Osteoblast (primary cell): Measurements from ENCODE around the gene RIC1. TPM values are rescaled to one million over a fixed set of nuclear protein-coding genes. Genes with fewer than 3 reads are reported as not detected.

Source experiments
- DNase-seq: peaks from one replicate; pipeline ENCODE4 v3.0.0; 2011; ENCODE audit warnings: low spot score, mixed read lengths; ENCODE audit not compliant: insufficient read length; ENCODE audit errors: missing footprints
- H2AFZ ChIP-seq: 2 replicates; pipeline ENCODE4 v1.6.0; 2011; ENCODE audit warnings: mild to moderate bottlenecking, low read length
- H3K27ac ChIP-seq: 2 replicates; pipeline ENCODE4 v1.5.1; 2011; ENCODE audit warnings: mild to moderate bottlenecking, low read depth, low read length, moderate library complexity
- H3K27me3 ChIP-seq: 2 replicates; pipeline ENCODE4 v1.6.0; 2012; ENCODE audit warnings: mild to moderate bottlenecking, control low read depth, inconsistent platforms, low read length, moderate library complexity; ENCODE audit not compliant: insufficient read depth
- H3K36me3 ChIP-seq: 2 replicates; pipeline ENCODE4 v1.5.1; 2011; ENCODE audit warnings: mild to moderate bottlenecking, low read length, control low read depth, moderate library complexity; ENCODE audit not compliant: insufficient read depth
- H3K4me1 ChIP-seq: 2 replicates; pipeline ENCODE4 v1.5.1; 2011; ENCODE audit warnings: mild to moderate bottlenecking, low read length, control low read depth, moderate library complexity; ENCODE audit not compliant: insufficient read depth
- H3K4me2 ChIP-seq: 2 replicates; pipeline ENCODE4 v1.6.0; 2011; ENCODE audit warnings: mild to moderate bottlenecking, low read length; ENCODE audit not compliant: insufficient read depth
- H3K4me3 ChIP-seq: fragments of 200-600 bp; sonication (generic); 3 replicates; pipeline ENCODE4 v1.5.1; 2012; ENCODE audit warnings: mild to moderate bottlenecking, low read length, inconsistent platforms; ENCODE audit not compliant: insufficient read depth
- H3K79me2 ChIP-seq: 2 replicates; pipeline ENCODE4 v1.6.0; 2012; ENCODE audit warnings: mild to moderate bottlenecking, low read length, control low read depth, inconsistent platforms; ENCODE audit not compliant: insufficient read depth
- H3K9me3 ChIP-seq: 2 replicates; pipeline ENCODE4 v1.5.1; 2011; ENCODE audit warnings: low read depth, low read length, control low read depth
- H4K20me1 ChIP-seq: 2 replicates; pipeline ENCODE4 v1.6.0; 2012; ENCODE audit warnings: mild to moderate bottlenecking, low read length, control low read depth; ENCODE audit not compliant: insufficient read depth
- total RNA-seq: library from RNA; depleted of rRNA; stranded (reverse); fragments of >200 nt; gene quantifications from 2 replicates; pipeline ENCODE4 v1.2.3, GENCODE V29; 2012
- TF ChIP-seq, protein P1 (sequence below): IDR thresholded peaks from 2 replicates; pipeline ENCODE4 v1.5.1; 2011; ENCODE audit warnings: mild to moderate bottlenecking, low read depth, low read length, moderate library complexity; ENCODE audit errors: extremely low read depth

Gene RIC1
- total RNA-seq, 1 donor = 51.4 TPM

DNA sequence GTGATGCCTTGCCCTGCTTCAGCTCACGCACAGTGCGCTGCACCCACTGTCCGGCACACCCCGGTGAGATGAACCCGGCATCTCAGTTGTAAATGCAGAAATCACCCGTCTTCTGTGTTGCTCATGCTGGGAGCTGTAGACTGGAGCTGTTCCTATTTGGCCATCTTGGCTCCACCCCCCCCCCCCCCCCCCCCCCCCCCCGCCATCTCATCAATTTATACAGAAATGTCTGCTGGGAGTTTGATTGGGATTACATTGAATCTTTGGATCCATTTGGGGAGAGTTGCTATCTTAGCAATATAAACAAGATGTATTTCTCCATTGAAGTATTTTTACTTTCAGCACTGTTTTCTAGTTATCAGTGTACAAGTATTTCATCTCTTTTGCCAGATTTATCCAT, 55.2 kb downstream of the RIC1 start:
- peaks cover 7% of the 10 kb centered on the region for H4K20me1 ChIP-seq
- H3K9me3 ChIP-seq = no peaks in the 10 kb centered on the region
- no peak for DNase-seq
- peaks cover 24% of the 10 kb centered on the region for H3K79me2 ChIP-seq
- no peaks in the 10 kb centered on the region for H3K27me3 ChIP-seq
- H3K36me3 ChIP-seq = no peaks in the 10 kb centered on the region
- H3K4me1 ChIP-seq = peaks cover 5% of the 10 kb centered on the region
- H3K4me3 ChIP-seq = no peak overlapping the region
- TF ChIP-seq, protein P1, sequence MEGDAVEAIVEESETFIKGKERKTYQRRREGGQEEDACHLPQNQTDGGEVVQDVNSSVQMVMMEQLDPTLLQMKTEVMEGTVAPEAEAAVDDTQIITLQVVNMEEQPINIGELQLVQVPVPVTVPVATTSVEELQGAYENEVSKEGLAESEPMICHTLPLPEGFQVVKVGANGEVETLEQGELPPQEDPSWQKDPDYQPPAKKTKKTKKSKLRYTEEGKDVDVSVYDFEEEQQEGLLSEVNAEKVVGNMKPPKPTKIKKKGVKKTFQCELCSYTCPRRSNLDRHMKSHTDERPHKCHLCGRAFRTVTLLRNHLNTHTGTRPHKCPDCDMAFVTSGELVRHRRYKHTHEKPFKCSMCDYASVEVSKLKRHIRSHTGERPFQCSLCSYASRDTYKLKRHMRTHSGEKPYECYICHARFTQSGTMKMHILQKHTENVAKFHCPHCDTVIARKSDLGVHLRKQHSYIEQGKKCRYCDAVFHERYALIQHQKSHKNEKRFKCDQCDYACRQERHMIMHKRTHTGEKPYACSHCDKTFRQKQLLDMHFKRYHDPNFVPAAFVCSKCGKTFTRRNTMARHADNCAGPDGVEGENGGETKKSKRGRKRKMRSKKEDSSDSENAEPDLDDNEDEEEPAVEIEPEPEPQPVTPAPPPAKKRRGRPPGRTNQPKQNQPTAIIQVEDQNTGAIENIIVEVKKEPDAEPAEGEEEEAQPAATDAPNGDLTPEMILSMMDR = no peak
- H3K27ac ChIP-seq = no peak overlapping the region
- H3K4me2 ChIP-seq = no peak overlapping the region
- H2AFZ ChIP-seq = no peak overlapping the region

DNA sequence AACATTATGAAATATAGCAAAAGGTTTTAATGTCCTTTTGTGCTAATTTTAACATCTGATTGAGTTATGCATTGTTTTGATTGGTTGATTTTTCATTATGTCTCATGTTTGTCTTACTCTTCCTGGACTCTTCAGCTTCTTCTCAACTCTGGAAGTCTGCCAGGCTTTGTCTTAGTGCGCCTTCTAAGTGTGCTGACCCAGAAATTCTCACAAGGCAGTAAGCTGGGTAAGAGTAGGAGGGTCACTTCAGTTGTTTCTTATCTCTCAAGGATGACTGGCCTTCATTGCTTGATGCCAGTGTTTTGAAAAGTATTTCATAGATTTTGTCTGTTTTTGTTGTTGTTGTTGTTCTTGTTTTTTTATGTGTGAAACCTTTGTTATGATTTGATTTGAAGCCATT, 59.2 kb downstream of the RIC1 start:
- no peaks in the 10 kb centered on the region for H3K36me3 ChIP-seq
- H2AFZ ChIP-seq = no peak overlapping the region
- no peak for DNase-seq
- no peak overlapping the region for H3K4me3 ChIP-seq
- TF ChIP-seq, protein P1 = no peak
- H3K4me2 ChIP-seq = no peak overlapping the region
- H3K4me1 ChIP-seq = peaks cover 5% of the 10 kb centered on the region
- H4K20me1 ChIP-seq = peaks cover 7% of the 10 kb centered on the region
- peaks cover 23% of the 10 kb centered on the region for H3K79me2 ChIP-seq
- H3K9me3 ChIP-seq = no peaks in the 10 kb centered on the region
- no peak overlapping the region for H3K27ac ChIP-seq
- no peaks in the 10 kb centered on the region for H3K27me3 ChIP-seq

GRCh38 chr9:5690278-5690677, 61.4 kb downstream of the RIC1 start:
- H3K27ac ChIP-seq = no peak overlapping the region
- peaks cover 7% of the 10 kb centered on the region for H4K20me1 ChIP-seq
- TF ChIP-seq, protein P1 = no peak
- H2AFZ ChIP-seq = no peak overlapping the region
- peaks cover 20% of the 10 kb centered on the region for H3K79me2 ChIP-seq
- no peak overlapping the region for H3K4me3 ChIP-seq
- no peaks in the 10 kb centered on the region for H3K9me3 ChIP-seq
- no peak overlapping the region for H3K4me2 ChIP-seq
- peaks cover 5% of the 10 kb centered on the region for H3K4me1 ChIP-seq
- DNase-seq = no peak
- H3K36me3 ChIP-seq = no peaks in the 10 kb centered on the region
- no peaks in the 10 kb centered on the region for H3K27me3 ChIP-seq

GRCh38 chr9:5695860-5696259, 67.0 kb downstream of the RIC1 start:
- H4K20me1 ChIP-seq = peaks cover 17% of the 10 kb centered on the region
- H3K79me2 ChIP-seq = peaks cover 9% of the 10 kb centered on the region
- no peak overlapping the region for H3K27ac ChIP-seq
- TF ChIP-seq, protein P1 = no peak
- no peak overlapping the region for H3K4me2 ChIP-seq
- H3K9me3 ChIP-seq = no peaks in the 10 kb centered on the region
- no peaks in the 10 kb centered on the region for H3K27me3 ChIP-seq
- no peaks in the 10 kb centered on the region for H3K4me1 ChIP-seq
- H2AFZ ChIP-seq = no peak overlapping the region
- H3K4me3 ChIP-seq = no peak overlapping the region
- H3K36me3 ChIP-seq = no peaks in the 10 kb centered on the region
- no peak for DNase-seq
